Karpas-422 (cell line): ENCODE measurements around the gene LDAF1. TPM values are rescaled to one million over a fixed set of nuclear protein-coding genes. Genes with fewer than 3 reads are reported as not detected.
"Not testable (repeated sequence)": the region's sequence is repeated elsewhere in the genome, so short reads cannot be mapped to it uniquely, and the experiment has no call there.

ENCODE experiments used
- DNase-seq: peaks from one replicate; pipeline ENCODE4 v3.0.0-alpha.2; 2015
- H2AFZ ChIP-seq: fragments of 200-600 bp; sonication (generic); 2 replicates; pipeline ENCODE4 v1.6.1; 2014; ENCODE audit warnings: antibody characterized with exemption, low read length, mixed read lengths
- H3K27ac ChIP-seq: fragments of 200-600 bp; sonication (generic); 2 replicates; pipeline ENCODE4 v1.5.1; 2014; ENCODE audit warnings: mild to moderate bottlenecking, low read length, moderate library complexity
- H3K27me3 ChIP-seq: fragments of 200-600 bp; sonication (generic); 2 replicates; pipeline ENCODE4 v1.6.1; 2014; ENCODE audit warnings: low read length, mixed read lengths
- H3K36me3 ChIP-seq: fragments of 200-600 bp; sonication (generic); 2 replicates; pipeline ENCODE4 v1.6.1; 2014; ENCODE audit warnings: low read length, mixed read lengths; ENCODE audit not compliant: insufficient read depth
- H3K4me1 ChIP-seq: fragments of 200-600 bp; sonication (generic); 2 replicates; pipeline ENCODE4 v1.6.1; 2014; ENCODE audit warnings: mild to moderate bottlenecking, low read length, mixed read lengths
- H3K4me2 ChIP-seq: fragments of 200-600 bp; sonication (generic); 2 replicates; pipeline ENCODE4 v1.6.1; 2014; ENCODE audit warnings: low read length, low read depth, mild to moderate bottlenecking; ENCODE audit not compliant: poor library complexity, severe bottlenecking
- H3K4me3 ChIP-seq: fragments of 200-600 bp; sonication (generic); 2 replicates; pipeline ENCODE4 v1.5.1; 2014; ENCODE audit warnings: mild to moderate bottlenecking, antibody characterized with exemption, low read length, mixed read lengths
- H3K79me2 ChIP-seq: fragments of 200-600 bp; sonication (generic); 2 replicates; pipeline ENCODE4 v1.6.1; 2014; ENCODE audit warnings: mild to moderate bottlenecking, low read length, mixed read lengths
- H3K9ac ChIP-seq: fragments of 200-600 bp; sonication (generic); 2 replicates; pipeline ENCODE4 v1.6.0; 2014; ENCODE audit warnings: low read length
- H3K9me2 ChIP-seq: fragments of 200-600 bp; sonication (generic), shearing (Covaris generic); replicated peaks from 2 replicates; pipeline ENCODE4 v1.6.0; 2014; ENCODE audit warnings: mild to moderate bottlenecking, low read length, moderate library complexity; ENCODE audit not compliant: insufficient read depth
- H3K9me3 ChIP-seq: fragments of 300-700, 200-600 bp; sonication (generic); 2 replicates; pipeline ENCODE4 v1.6.1; 2014; ENCODE audit warnings: low read length, mixed read lengths
- H4K20me1 ChIP-seq: fragments of 200-600 bp; sonication (generic); 2 replicates; pipeline ENCODE4 v1.6.1; 2014; ENCODE audit warnings: mild to moderate bottlenecking, antibody characterized with exemption, low read length, low read depth; ENCODE audit not compliant: insufficient read depth
- total RNA-seq: library from RNA; depleted of rRNA; stranded (reverse); fragments of >200 nt; shearing (Covaris generic); gene quantifications from 2 replicates; pipeline ENCODE4 v1.2.3, GENCODE V29; 2014; ENCODE audit warnings: low replicate concordance

LDAF1 gene
- total RNA-seq, 1 experiment from 2014 or later: 48.3 TPM

DNA sequence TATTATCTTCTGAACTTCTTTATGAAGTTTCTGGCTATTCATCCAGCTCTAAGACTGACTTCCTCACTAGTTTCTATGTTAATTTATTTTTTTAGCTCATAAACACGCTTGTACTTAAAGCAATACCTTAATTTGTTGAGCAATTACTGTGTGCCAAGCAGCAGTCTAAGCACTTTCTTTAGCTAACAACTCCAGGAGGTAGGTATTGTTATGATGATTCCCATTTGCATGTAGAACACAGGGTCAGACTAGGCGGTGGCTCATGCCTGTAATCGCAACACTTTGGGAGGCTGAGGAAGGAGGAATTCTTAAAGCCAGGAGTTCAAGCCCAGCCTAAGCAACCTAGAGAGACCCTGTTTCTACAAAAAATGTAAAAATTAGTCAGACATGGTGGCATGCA lies 27.7 kb upstream of the LDAF1 start:
- no peak for DNase-seq
- H2AFZ ChIP-seq: no peak overlapping the region
- H3K4me3 ChIP-seq: no peak overlapping the region

DNA sequence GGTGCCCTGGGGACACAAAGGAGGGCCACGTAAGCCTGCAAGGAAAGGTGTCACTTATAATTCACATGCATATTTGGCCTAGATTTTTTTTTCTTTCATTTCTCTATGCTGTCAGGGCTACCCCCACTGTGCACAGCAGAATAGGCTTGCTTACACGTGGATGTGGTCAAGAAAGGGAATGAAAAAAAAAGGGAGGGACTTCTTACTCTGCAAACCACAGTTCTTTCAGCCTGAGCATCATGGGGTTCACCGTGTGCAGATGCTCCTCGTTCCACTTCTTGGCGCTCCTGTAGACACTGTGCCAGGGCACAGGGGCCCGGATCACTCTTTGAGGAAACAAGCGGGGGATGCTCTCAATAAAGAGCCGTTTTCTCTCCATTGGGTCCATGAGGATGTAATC lies 24.4 kb upstream of the LDAF1 start:
- H3K9me3 ChIP-seq: no peaks in the 10 kb centered on the region
- H2AFZ ChIP-seq: no peak overlapping the region
- no peaks in the 10 kb centered on the region for H3K4me1 ChIP-seq
- H3K27ac ChIP-seq: no peak overlapping the region
- no peaks in the 10 kb centered on the region for H4K20me1 ChIP-seq
- H3K4me3 ChIP-seq: no peak overlapping the region
- H3K4me2 ChIP-seq: no peak overlapping the region
- H3K9me2 ChIP-seq: no peaks in the 10 kb centered on the region
- no peak for DNase-seq
- H3K27me3 ChIP-seq: no peaks in the 10 kb centered on the region
- no peaks in the 10 kb centered on the region for H3K79me2 ChIP-seq
- H3K36me3 ChIP-seq: no peaks in the 10 kb centered on the region
- H3K9ac ChIP-seq: no peak overlapping the region

More for the DNA sequence above, 27.7 kb upstream of the LDAF1 start:
- H3K9me2 ChIP-seq: no peaks in the 10 kb centered on the region
- no peaks in the 10 kb centered on the region for H3K4me1 ChIP-seq
- no peak overlapping the region for H3K27ac ChIP-seq
- H3K9me3 ChIP-seq: no peaks in the 10 kb centered on the region
- no peaks in the 10 kb centered on the region for H3K36me3 ChIP-seq
- H3K9ac ChIP-seq: no peak overlapping the region
- H3K27me3 ChIP-seq: no peaks in the 10 kb centered on the region
- H4K20me1 ChIP-seq: no peaks in the 10 kb centered on the region
- H3K4me2 ChIP-seq: no peak overlapping the region
- H3K79me2 ChIP-seq: no peaks in the 10 kb centered on the region

DNA sequence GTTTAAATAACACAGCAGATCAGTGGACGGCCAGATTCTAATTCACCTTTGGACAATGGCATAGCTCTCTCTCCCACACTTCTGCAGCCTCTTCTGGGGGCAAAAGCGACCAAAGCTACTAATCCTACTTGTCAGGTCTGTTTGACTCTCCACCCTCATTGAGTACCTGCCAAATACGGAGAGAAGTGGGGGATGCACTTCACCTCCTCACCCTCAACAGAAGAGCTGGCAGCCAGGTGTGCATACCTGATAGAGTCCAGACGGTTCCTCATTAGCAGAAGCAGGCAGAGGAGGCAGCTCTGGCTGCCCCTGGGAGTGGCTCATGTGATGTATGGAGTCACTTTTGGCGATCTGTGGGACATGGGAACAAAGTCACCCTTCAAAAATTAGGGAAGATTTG lies 12.7 kb upstream of the LDAF1 start:
- no peak for DNase-seq
- Histone ChIP-seq H3K9me3 (no peaks in the 10 kb centered on the region), H3K4me3 (no peak overlapping the region), H4K20me1 (no peaks in the 10 kb centered on the region), H3K27ac (no peak overlapping the region), H3K27me3 (no peaks in the 10 kb centered on the region), H3K9ac (no peak overlapping the region), H3K36me3 (no peaks in the 10 kb centered on the region), H3K4me1 (no peaks in the 10 kb centered on the region), H3K4me2 (no peak overlapping the region), H2AFZ (no peak overlapping the region), H3K9me2 (no peaks in the 10 kb centered on the region), H3K79me2 (no peaks in the 10 kb centered on the region)

DNA sequence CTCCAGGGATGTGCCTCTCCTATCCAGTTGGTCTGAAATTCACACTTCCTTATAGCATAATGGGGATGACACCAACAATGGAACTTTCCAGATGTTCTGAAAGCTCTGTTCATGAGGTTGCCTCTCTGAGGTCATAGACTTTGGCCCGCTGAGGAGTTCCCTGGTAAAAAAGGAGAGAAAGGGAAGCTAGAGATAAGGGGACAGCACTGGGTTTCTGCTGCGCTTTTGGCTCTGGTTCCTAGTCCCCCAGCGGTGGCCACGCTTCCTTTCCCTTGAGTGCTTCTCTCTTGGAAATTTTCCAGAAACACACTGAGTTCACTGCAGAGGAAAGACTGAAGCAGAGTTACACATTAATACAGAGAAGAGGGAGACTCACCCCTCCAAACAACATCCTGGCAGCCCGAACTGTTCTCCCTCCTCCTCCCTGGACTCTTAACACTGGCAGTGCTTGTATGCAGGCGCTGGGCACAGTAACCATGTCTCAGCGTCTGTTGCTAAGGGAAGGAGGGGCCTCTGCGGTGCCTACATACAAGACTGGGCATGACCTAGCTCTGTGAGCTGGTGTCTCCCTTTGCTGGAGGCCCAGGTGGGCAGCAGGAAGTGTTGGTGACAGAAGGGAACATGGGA lies 8.0 kb upstream of the LDAF1 start, which contains the start of gene DNAH3:
DNAH3 (minus strand) TSS at position 472 of the 627 bp plus-strand sequence. CDS start 527 bp downstream, outside the sequence.
- H3K27ac ChIP-seq: no peak within 1 kb of the TSS
- no peak for DNase-seq
- H3K27me3 ChIP-seq: no peaks in the 10 kb centered on the region
- H2AFZ ChIP-seq: no peak within 1 kb of the TSS
- H3K4me1 ChIP-seq: no peaks in the 10 kb centered on the region
- no peak within 1 kb of the TSS for H3K4me2 ChIP-seq
- H3K36me3 ChIP-seq: no peaks in the 10 kb centered on the region
- no peaks in the 10 kb centered on the region for H3K9me2 ChIP-seq
- H3K79me2 ChIP-seq: no peaks in the 10 kb centered on the region
- H3K9me3 ChIP-seq: no peaks in the 10 kb centered on the region
- no peaks in the 10 kb centered on the region for H4K20me1 ChIP-seq
- H3K9ac ChIP-seq: no peak within 1 kb of the TSS
- no peak within 1 kb of the TSS for H3K4me3 ChIP-seq

DNA sequence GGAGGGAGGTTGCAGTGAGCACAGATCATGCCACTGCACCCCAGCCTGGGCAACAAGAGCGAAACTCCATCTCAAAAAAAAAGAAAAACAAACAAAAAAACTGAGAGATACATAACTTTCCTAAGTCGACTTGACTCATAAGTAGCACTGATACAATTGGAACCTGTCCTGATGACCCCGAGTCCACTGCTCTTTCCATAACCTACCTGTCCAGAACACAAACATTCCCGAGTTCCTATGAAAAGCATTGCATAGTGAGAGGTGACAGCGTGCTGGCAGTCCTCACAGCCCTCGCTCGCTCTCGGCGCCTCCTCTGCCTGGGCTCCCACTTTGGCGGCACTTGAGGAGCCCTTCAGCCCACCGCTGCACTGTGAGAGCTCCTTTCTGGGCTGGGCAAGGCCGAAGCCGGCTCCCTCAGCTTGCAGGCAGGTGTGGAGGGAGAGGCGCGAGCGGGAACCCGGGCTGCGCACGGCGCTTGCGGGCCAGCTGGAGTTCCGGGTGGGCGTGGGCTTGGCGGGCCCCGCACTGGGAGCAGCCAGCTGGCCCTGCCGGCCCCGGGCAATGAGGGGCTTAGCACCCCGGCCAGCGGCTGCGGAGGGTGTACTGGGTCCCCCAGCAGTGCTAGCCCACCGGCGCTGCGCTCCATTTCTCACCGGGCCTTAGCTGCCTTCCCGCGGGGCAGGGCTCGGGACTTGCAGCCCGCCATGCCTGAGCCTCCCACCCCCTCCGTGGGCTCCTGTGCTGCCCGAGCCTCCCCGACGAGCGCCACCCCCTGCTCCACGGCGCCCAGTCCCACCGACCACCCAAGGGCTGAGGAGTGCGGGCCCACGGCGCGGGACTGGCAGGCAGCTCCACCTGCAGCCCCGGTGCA lies 6.1 kb upstream of the LDAF1 start:
- H3K9ac ChIP-seq, H3K4me2 ChIP-seq, H2AFZ ChIP-seq, H3K36me3 ChIP-seq, H3K79me2 ChIP-seq, H3K4me1 ChIP-seq, H3K27me3 ChIP-seq, H3K27ac ChIP-seq, H3K9me2 ChIP-seq, H3K9me3 ChIP-seq, H3K4me3 ChIP-seq, H4K20me1 ChIP-seq, DNase-seq: not testable (repeated sequence)

DNA sequence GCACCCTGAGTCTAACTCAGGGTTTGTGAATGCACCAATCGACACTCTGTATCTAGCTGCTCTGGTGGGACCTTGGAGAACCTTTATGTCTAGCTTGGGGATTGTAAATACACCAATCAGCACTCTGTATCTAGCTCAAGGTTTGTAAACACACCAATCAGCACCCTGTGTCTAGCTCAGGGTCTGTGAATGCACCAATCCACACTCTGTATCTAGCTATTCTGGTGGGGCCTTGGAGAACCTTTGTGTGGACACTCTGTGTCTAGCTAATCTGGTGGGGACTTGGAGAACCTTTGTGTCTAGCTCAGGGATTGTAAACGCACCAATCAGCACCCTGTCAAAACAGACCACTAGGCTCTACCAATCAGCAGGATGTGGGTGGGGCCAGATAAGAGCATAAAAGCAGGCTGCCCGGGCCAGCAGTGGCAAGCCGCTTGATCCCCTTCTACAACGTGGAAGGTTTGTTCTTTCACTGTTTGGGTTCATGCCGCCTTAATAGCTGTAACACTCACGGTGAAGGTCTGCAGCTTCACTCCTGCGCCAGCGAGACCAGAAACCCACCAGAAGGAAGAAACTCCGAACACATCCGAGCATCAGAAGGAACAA lies 5.2 kb upstream of the LDAF1 start:
- not testable (repeated sequence) for H3K27ac ChIP-seq, H3K4me1 ChIP-seq, H3K36me3 ChIP-seq, H3K79me2 ChIP-seq, H2AFZ ChIP-seq, H3K9ac ChIP-seq, H3K27me3 ChIP-seq, H3K9me3 ChIP-seq, H3K4me2 ChIP-seq, H3K4me3 ChIP-seq, H4K20me1 ChIP-seq, DNase-seq, H3K9me2 ChIP-seq

GRCh38 chr16:21156011-21156410 lies 2.5 kb upstream of the LDAF1 start:
- not testable (repeated sequence) for H3K27me3 ChIP-seq, H3K9me3 ChIP-seq, H3K27ac ChIP-seq, H3K9ac ChIP-seq, H3K4me3 ChIP-seq, DNase-seq, H3K9me2 ChIP-seq, H2AFZ ChIP-seq, H3K36me3 ChIP-seq, H4K20me1 ChIP-seq, H3K4me2 ChIP-seq
- Histone ChIP-seq H3K4me1 (peaks cover 27% of the 10 kb centered on the region), H3K79me2 (peaks cover 19% of the 10 kb centered on the region)

DNA sequence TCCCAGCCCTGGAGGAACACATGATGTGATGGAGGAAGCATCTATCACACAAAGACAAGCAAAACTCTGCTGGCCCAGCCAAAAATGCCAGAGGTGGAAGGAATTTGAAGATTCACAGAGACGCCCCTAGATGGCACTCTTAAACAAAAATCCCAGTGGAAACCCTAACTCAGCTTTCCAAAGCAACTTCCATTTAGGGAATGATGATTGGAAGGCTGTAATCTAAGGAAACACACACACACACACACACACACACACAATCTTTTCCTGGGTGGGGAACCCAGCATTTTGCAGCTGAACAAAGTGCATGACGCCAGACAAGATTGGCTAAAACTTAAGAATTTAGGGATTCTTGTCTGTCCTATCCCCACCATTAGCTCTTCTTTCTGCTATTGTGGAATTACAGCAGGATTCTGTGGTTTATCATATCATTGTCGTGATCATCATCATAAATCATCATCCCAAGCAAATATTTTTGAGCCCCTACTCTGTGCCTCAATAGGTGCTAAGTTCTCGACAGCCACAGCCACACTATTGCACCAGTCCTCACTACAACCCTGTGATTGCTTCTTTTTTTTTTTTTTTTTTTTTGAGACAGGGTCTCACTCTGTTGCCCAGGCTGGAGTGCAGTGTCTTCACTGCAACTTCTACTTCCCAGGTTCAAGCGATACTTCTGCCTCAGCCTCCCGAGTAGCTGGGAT lies 1.6 kb upstream of the LDAF1 start:
- H3K79me2 ChIP-seq: peaks cover 25% of the 10 kb centered on the region
- no peak overlapping the region for H3K4me3 ChIP-seq
- DNase-seq: peak; percentile 59
- H3K9me2 ChIP-seq: no peaks in the 10 kb centered on the region
- no peak overlapping the region for H3K9ac ChIP-seq
- H4K20me1 ChIP-seq: no peaks in the 10 kb centered on the region
- H2AFZ ChIP-seq: no peak overlapping the region
- H3K4me2 ChIP-seq: no peak overlapping the region
- H3K9me3 ChIP-seq: no peaks in the 10 kb centered on the region
- H3K36me3 ChIP-seq: peaks cover 13% of the 10 kb centered on the region; the same call in 1 of the 2 replicates
- no peaks in the 10 kb centered on the region for H3K27me3 ChIP-seq
- H3K27ac ChIP-seq: no peak overlapping the region
- H3K4me1 ChIP-seq: peaks cover 28% of the 10 kb centered on the region
